Loucy (cell line): ENCODE results near the gene DMGDH.
A peak's percentile ranks its signal among the peaks of the same experiment; 100 is the strongest.

Experiments used
- H2AFZ ChIP-seq: fragments of 200-600 bp; sonication (generic); 2 replicates; pipeline ENCODE4 v1.6.0; 2016; ENCODE audit warnings: antibody characterized with exemption, mild to moderate bottlenecking, low read length, moderate library complexity
- H3F3A ChIP-seq: fragments of 200-600 bp; 2 replicates; pipeline ENCODE4 v1.6.0; 2016; ENCODE audit warnings: antibody characterized with exemption, low read depth, mild to moderate bottlenecking
- H3K27me3 ChIP-seq: fragments of 200-600 bp; sonication (generic); 2 replicates; pipeline ENCODE4 v1.6.1; 2014; ENCODE audit warnings: low read length, mild to moderate bottlenecking; ENCODE audit not compliant: insufficient read depth, poor library complexity, severe bottlenecking
- H3K36me3 ChIP-seq: fragments of 200-600 bp; sonication (generic); 2 replicates; pipeline ENCODE4 v1.6.1; 2016; ENCODE audit warnings: low read length; ENCODE audit not compliant: insufficient read depth
- H3K4me1 ChIP-seq: fragments of 200-600 bp; sonication (generic); 2 replicates; pipeline ENCODE4 v1.5.1; 2014; ENCODE audit warnings: low read length, mild to moderate bottlenecking; ENCODE audit not compliant: insufficient read depth, poor library complexity, severe bottlenecking
- H3K4me2 ChIP-seq: fragments of 200-600 bp; sonication (generic); 2 replicates; pipeline ENCODE4 v1.6.0; 2014; ENCODE audit warnings: antibody characterized with exemption, low read length, low read depth, mild to moderate bottlenecking; ENCODE audit not compliant: poor library complexity, severe bottlenecking
- H3K4me3 ChIP-seq: fragments of 200-600 bp; sonication (generic); 2 replicates; pipeline ENCODE4 v1.5.1; 2014; ENCODE audit warnings: low read length, mild to moderate bottlenecking, mixed read lengths; ENCODE audit not compliant: poor library complexity, severe bottlenecking
- H3K79me2 ChIP-seq: fragments of 200-600 bp; sonication (generic); 2 replicates; pipeline ENCODE4 v1.6.1; 2014; ENCODE audit warnings: low read length; ENCODE audit not compliant: insufficient read depth
- H3K9ac ChIP-seq: fragments of 200-600 bp; sonication (generic); 2 replicates; pipeline ENCODE4 v1.6.0; 2014; ENCODE audit warnings: mild to moderate bottlenecking, low read depth, low read length, moderate library complexity; ENCODE audit not compliant: poor library complexity, severe bottlenecking
- H3K9me2 ChIP-seq: fragments of 200-600 bp; sonication (generic); replicated peaks from 2 replicates; pipeline ENCODE4 v1.6.1; 2016; ENCODE audit warnings: low read depth, low read length, mixed read lengths
- H3K9me3 ChIP-seq: fragments of 200-600 bp; sonication (generic); 2 replicates; pipeline ENCODE4 v1.6.1; 2014; ENCODE audit warnings: mild to moderate bottlenecking, antibody characterized with exemption, low read length, low read depth; ENCODE audit not compliant: insufficient read depth
- H4K20me1 ChIP-seq: fragments of 200-600 bp; sonication (generic); 2 replicates; pipeline ENCODE4 v1.6.0; 2014; ENCODE audit warnings: antibody characterized with exemption, low read length, mild to moderate bottlenecking; ENCODE audit not compliant: insufficient read depth, poor library complexity, severe bottlenecking
- EZH2phosphoT487 ChIP-seq: fragments of 200-600 bp; IDR thresholded peaks from 2 replicates; pipeline ENCODE4 v1.6.1; 2018; ENCODE audit warnings: antibody characterized with exemption, mild to moderate bottlenecking, moderate library complexity, borderline replicate concordance
- TF ChIP-seq, protein P1 (sequence below): fragments of 200-600 bp; sonication (generic); conservative IDR thresholded peaks from 2 replicates; pipeline ENCODE4 v1.5.1; 2014; ENCODE audit warnings: mild to moderate bottlenecking, antibody characterized with exemption, low read length

Gene DMGDH

DNA sequence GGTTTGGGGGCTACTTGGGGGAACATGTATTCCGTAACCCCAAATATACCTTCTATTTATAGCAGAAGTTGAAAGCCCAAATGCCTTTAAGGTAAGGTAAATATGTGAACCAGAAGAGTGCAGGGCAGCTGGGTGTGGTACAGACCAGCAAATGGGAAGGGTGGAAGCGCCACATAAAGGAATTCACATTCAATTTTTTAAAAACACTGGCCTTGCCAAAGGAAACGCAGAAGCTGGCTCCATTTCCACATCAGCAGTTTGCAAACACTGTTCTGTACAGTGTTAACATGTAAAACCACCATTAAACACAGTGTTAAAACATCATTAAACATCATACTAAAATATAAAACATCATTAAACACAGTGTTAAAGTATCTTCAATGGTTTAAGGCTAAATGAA lies 38.6 kb upstream of the DMGDH start:
- Histone ChIP-seq H3K4me3 (no peak overlapping the region), H3K4me2 (peak overlapping the region; percentile 65), H2AFZ (0 out of 2 replicates have a peak overlapping the region, but pooled peaks have one; percentile 0)

DNA sequence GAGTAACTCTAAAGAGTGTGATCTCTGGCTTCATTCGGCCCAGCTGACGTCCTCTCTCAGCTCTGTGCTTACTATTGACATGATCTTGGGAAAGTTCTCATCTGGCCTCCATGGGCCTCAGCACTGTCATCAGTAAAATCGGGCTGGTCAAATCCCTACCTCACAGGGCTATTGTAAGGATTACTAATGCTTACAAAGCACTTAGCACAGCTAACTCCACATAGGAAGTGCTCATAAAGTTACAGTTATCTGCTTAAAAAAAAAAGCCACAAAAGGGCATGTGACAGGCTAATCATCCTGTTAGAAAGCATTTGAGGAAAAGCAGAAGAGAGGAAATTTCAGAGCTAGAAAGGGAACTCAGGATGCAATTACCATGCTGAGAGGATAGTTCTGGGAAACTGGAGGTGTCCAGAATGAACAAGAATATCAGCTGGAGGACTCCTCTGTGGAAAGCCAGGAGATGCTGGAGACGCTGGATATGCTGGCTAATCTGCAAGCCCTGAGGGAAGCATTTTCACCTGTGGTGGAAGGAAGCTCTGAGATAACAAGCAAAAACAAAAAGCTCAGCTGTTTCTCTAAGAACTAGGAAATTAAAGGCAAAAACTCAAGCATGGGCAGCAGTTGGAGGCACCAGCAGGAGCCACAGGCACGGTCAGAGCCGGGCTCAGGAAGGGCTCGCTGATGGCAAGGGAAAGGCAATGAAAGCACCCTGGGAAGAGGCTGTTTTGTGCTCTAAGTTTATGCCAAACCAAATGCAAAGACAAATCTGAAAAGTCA lies 37.7 kb upstream of the DMGDH start:
- Histone ChIP-seq H3K9me2 (no peaks in the 10 kb centered on the region), H4K20me1 (no peaks in the 10 kb centered on the region), H2AFZ (peak overlapping the region; percentile 83), H3K4me1 (peaks cover 47% of the 10 kb centered on the region), H3F3A (no peaks in the 10 kb centered on the region), H3K9me3 (no peaks in the 10 kb centered on the region), H3K79me2 (no peaks in the 10 kb centered on the region), H3K27me3 (no peaks in the 10 kb centered on the region), H3K4me3 (peak overlapping the region; percentile 58), H3K4me2 (peak overlapping the region; percentile 65), H3K36me3 (no peaks in the 10 kb centered on the region), H3K9ac (peak overlapping the region; percentile 63)
- TF ChIP-seq EZH2phosphoT487 = no peak
- TF ChIP-seq, protein P1, sequence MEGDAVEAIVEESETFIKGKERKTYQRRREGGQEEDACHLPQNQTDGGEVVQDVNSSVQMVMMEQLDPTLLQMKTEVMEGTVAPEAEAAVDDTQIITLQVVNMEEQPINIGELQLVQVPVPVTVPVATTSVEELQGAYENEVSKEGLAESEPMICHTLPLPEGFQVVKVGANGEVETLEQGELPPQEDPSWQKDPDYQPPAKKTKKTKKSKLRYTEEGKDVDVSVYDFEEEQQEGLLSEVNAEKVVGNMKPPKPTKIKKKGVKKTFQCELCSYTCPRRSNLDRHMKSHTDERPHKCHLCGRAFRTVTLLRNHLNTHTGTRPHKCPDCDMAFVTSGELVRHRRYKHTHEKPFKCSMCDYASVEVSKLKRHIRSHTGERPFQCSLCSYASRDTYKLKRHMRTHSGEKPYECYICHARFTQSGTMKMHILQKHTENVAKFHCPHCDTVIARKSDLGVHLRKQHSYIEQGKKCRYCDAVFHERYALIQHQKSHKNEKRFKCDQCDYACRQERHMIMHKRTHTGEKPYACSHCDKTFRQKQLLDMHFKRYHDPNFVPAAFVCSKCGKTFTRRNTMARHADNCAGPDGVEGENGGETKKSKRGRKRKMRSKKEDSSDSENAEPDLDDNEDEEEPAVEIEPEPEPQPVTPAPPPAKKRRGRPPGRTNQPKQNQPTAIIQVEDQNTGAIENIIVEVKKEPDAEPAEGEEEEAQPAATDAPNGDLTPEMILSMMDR = no peak

More for the DNA sequence above, 38.6 kb upstream of the DMGDH start:
- H3F3A ChIP-seq = no peaks in the 10 kb centered on the region
- H3K27me3 ChIP-seq = no peaks in the 10 kb centered on the region
- H3K4me1 ChIP-seq = peaks cover 38% of the 10 kb centered on the region
- peak overlapping the region; percentile 63 for H3K9ac ChIP-seq
- no peaks in the 10 kb centered on the region for H4K20me1 ChIP-seq
- no peaks in the 10 kb centered on the region for H3K9me3 ChIP-seq
- TF ChIP-seq, protein P1 = no peak
- TF ChIP-seq EZH2phosphoT487 = no peak
- H3K36me3 ChIP-seq = no peaks in the 10 kb centered on the region
- no peaks in the 10 kb centered on the region for H3K79me2 ChIP-seq
- H3K9me2 ChIP-seq = no peaks in the 10 kb centered on the region

DNA sequence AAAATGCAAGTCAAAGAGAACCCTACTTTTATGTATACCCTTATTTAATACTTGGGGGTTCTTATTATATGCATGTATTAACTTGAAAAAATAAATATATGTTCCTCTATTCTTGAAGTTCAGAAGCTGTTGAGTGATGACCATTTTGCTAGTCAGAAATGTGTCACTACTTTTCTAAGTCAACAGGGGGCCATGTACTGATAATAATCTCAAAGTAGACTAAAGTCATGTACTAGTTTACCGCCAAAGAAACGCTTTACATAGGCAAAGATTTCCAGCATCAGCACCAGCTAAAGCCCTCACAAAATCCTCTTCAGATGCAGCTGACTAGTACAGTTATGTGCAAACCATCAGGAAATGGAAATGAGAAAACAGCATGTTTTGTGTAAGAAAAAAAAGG lies 36.4 kb upstream of the DMGDH start:
- no peaks in the 10 kb centered on the region for H3K79me2 ChIP-seq
- H3K36me3 ChIP-seq = no peaks in the 10 kb centered on the region
- no peaks in the 10 kb centered on the region for H3F3A ChIP-seq
- peak overlapping the region; percentile 83 for H2AFZ ChIP-seq
- no peak overlapping the region for H3K9ac ChIP-seq
- no peaks in the 10 kb centered on the region for H3K9me2 ChIP-seq
- H3K27me3 ChIP-seq = no peaks in the 10 kb centered on the region
- H4K20me1 ChIP-seq = no peaks in the 10 kb centered on the region
- TF ChIP-seq, protein P1 = peak; percentile 59
- TF ChIP-seq EZH2phosphoT487 = no peak
- H3K4me3 ChIP-seq = no peak overlapping the region
- H3K4me2 ChIP-seq = no peak overlapping the region
- H3K9me3 ChIP-seq = no peaks in the 10 kb centered on the region
- peaks cover 48% of the 10 kb centered on the region for H3K4me1 ChIP-seq
